BLaER1 (cell line): ENCODE data around the gene RNF32.
"Not testable (repeated sequence)": the region's sequence is repeated elsewhere in the genome, so short reads cannot be mapped to it uniquely, and the experiment has no call there.

Experiments used
- H3K27ac ChIP-seq: shearing (Covaris generic); formaldehyde crosslinking; 2 replicates; pipeline ENCODE4 v1.8.1; 2022
- H3K27me3 ChIP-seq: shearing (Covaris generic); formaldehyde crosslinking; 2 replicates; pipeline ENCODE4 v1.8.1; 2022
- H3K36me3 ChIP-seq: shearing (Covaris generic); formaldehyde crosslinking; 2 replicates; pipeline ENCODE4 v1.8.1; 2022
- H3K4me1 ChIP-seq: shearing (Covaris generic); formaldehyde crosslinking; 2 replicates; pipeline ENCODE4 v1.8.1; 2022
- H3K4me2 ChIP-seq: shearing (Covaris generic); formaldehyde crosslinking; 2 replicates; pipeline ENCODE4 v1.8.1; 2022
- H3K4me3 ChIP-seq: shearing (Covaris generic); formaldehyde crosslinking; 2 replicates; pipeline ENCODE4 v1.8.1; 2022
- H3K9ac ChIP-seq: shearing (Covaris generic); formaldehyde crosslinking; 2 replicates; pipeline ENCODE4 v1.8.1; 2022
- H3K9me3 ChIP-seq: shearing (Covaris generic); formaldehyde crosslinking; 2 replicates; pipeline ENCODE4 v1.8.1; 2022
- H4K20me1 ChIP-seq: shearing (Covaris generic); formaldehyde crosslinking; 2 replicates; pipeline ENCODE4 v1.8.1; 2022
- Cebpa-rat ChIP-seq: shearing (Covaris generic); IDR thresholded peaks from 2 replicates; pipeline ENCODE4 v1.8.1; 2022

RNF32 gene

DNA sequence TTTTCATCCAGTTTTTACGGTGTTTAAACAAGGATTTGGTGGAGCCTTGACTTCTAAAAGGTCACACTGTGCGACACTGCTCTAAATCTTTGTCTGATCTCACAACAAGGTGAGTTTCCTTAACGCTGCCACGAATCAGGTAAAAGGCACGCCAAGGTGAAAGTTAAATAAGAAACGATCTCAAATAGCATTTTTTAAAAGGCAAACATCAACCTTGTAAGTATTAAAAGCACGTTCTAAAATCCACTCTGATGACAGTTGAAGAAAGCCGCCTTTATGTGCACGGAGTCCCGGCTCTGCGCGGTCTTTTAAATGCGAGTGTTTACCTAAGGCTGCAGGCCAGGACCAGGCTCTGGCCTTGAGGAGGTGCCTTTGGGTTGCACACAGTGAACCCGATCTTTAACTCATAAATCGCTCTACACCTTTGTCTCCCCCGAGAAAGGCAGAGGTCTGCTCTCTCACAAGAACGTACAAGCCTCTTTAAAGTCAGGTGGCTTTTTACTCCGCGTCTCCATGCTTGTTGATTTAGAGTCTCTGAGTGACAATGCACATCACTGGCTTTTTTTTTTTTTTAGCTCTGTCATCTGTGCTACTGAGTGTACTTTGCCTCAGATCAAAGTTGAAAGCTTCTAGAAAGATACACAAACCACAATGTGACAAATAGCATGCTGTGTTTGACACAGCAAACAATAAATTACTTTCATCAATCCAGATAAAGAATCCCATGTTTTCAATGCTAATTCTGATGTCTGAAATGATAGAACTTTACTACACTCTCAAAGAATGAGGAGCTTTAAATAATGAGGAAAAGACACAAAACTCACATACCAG, 25.9 kb upstream of the RNF32 start:
- H3K4me1 ChIP-seq = peaks cover 21% of the 10 kb centered on the region
- TF ChIP-seq Cebpa-rat = no peak
- no peak overlapping the region for H3K9ac ChIP-seq
- H3K27me3 ChIP-seq = no peaks in the 10 kb centered on the region
- no peak overlapping the region for H3K4me3 ChIP-seq
- 0 out of 2 replicates have a peak overlapping the region, but pooled peaks have one; percentile 12 for H3K4me2 ChIP-seq
- no peaks in the 10 kb centered on the region for H3K36me3 ChIP-seq
- H3K27ac ChIP-seq = no peak overlapping the region
- no peaks in the 10 kb centered on the region for H4K20me1 ChIP-seq
- peaks cover 4% of the 10 kb centered on the region for H3K9me3 ChIP-seq

DNA sequence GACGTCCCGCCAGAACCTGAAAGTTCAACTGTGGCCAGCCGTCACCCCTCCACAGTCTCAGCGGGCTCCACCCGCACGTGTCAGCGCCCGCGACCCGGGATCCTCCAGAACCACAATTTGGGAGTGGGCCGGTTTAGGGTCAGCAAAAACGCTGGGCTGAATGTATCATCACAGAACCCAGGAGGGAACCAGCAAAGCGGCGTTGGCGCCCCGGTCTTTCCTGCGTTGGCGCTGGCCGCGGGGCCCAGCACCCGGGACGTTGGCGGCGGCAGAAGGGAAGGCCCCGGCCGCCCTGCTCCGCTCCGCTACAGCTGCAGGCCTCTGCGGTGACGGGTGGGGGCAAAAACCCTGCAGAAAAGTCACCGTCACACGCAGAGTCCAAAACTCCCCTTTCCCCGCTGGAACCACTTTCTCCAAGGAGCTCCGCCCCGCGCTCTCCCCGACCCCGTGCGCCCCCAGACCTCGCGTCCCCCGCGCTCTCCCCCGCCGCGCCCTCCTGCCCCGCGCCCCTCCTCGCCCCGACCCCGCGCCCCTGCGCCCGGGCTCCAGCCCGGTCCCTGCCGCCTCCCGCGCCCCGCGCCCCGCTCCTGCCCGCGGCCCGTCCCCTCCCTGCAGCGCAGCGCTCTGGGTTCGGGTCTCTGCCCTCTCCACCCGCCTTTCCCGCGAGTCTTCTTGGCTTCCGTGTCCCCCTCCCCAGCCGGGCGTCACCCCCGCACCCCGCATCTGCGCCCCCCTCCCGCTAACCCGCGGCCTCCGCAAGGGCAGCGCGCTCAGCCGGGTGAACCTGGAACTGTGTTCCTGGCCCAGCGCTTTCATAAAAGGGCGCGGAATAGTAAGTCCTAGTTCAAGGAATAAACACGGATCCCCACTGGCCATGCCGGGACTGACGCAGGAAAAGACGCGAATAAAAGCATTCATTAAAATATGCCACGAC, 24.0 kb upstream of the RNF32 start:
- no peak overlapping the region for H3K4me2 ChIP-seq

DNA sequence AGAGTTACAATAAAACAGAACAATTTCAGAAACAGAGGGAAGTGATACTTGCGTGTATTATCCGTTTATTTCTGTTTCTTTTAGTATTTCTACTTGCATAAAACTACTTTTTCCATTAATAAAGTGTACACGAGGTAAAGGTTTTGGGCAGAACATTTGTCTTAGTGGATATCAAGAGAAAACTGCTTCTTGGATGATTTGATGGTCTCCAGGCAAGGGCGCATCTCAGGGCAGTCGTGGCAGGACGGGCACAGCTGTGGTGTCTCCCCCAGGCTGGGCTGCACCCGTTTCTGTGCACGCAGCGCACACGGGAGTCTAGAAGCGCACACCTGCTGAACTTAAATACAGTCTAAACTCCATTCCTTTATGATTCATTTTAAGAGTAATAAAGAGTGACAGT, 23.4 kb upstream of the RNF32 start:
- Histone ChIP-seq H3K4me3 (no peak overlapping the region), H3K9me3 (peaks cover 8% of the 10 kb centered on the region), H3K9ac (no peak overlapping the region), H3K27ac (no peak overlapping the region), H4K20me1 (no peaks in the 10 kb centered on the region), H3K4me1 (peaks cover 14% of the 10 kb centered on the region), H3K27me3 (no peaks in the 10 kb centered on the region), H3K36me3 (no peaks in the 10 kb centered on the region), H3K4me2 (no peak overlapping the region)
- no peak for TF ChIP-seq Cebpa-rat

More for the DNA sequence above, 24.0 kb upstream of the RNF32 start:
- Histone ChIP-seq H3K27me3 (no peaks in the 10 kb centered on the region), H3K9me3 (peaks cover 8% of the 10 kb centered on the region), H3K27ac (no peak overlapping the region), H3K4me3 (no peak overlapping the region), H3K4me1 (peaks cover 21% of the 10 kb centered on the region), H3K36me3 (no peaks in the 10 kb centered on the region), H4K20me1 (no peaks in the 10 kb centered on the region), H3K9ac (no peak overlapping the region)
- TF ChIP-seq Cebpa-rat = no peak

DNA sequence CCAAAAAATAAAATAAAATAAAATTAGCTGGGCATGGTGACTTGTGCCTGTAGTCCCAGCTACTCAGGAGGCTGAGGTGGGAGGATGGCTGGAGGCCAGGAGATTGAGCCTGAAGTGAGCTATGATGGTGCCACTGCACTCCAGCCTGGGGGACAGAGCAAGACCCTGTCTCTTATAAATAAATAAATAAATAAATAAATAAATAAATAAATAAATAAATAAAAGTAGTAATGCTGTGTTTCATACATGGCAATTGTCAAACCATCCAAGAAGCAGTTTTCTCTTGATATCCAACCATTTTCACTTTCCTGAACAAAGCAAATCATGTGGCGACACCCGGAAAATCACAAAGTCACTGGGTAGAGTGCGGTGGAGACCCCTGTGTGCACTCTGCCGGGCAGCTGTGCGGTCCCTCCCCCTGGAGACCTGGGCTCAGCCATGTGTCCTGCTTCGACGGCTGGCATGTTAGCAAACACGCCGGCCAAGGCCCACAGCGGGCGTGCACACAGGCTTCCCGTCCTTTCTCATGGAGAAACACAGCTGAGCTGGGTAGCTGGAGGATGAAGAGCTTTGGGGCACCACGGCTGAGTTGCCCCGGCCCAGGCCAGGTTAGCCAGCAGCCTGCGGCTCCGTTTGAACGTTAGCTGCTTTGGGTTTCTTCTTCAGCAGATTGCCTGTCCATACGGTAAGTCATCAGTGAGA, 22.3 kb upstream of the RNF32 start:
- TF ChIP-seq Cebpa-rat = no peak
- Histone ChIP-seq H3K9ac (no peak overlapping the region), H4K20me1 (no peaks in the 10 kb centered on the region)

DNA sequence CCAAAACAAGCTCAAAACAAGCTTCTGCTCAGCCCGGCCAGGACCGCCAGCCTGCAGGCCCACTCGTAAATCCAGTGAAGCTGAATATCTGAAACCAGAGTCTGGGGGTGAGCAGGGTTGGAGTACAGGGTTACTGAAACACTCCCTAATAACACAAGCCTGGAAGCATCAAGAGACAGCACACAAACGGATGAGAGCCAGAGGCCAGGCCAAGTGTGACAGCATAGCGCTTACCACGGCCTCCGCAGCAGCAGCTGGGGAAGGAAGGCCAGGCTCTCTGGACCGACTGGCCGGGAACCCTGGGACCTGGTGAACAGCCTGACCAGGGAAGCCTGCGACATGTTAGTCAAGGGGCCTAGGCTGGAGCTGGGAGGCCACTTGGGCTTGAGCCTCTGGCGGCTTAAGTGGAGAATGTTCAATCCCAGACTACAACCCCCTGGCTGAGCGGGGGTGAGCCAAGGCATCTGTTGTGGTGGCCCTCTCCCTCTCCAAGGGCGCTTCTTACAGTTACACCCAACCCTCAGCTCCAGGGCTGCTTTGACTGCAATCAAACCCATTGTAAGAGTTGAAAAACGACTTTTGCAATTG, 21.7 kb upstream of the RNF32 start:
- Histone ChIP-seq H3K9ac (no peak overlapping the region), H3K36me3 (no peaks in the 10 kb centered on the region), H3K9me3 (peaks cover 8% of the 10 kb centered on the region), H3K27ac (no peak overlapping the region), H4K20me1 (no peaks in the 10 kb centered on the region), H3K4me1 (no peaks in the 10 kb centered on the region), H3K4me3 (no peak overlapping the region), H3K27me3 (no peaks in the 10 kb centered on the region), H3K4me2 (no peak overlapping the region)
- no peak for TF ChIP-seq Cebpa-rat

More for the DNA sequence above, 22.3 kb upstream of the RNF32 start:
- Histone ChIP-seq H3K4me3 (no peak overlapping the region), H3K9me3 (peaks cover 8% of the 10 kb centered on the region), H3K4me2 (no peak overlapping the region), H3K27ac (no peak overlapping the region), H3K36me3 (no peaks in the 10 kb centered on the region), H3K27me3 (no peaks in the 10 kb centered on the region), H3K4me1 (peaks cover 4% of the 10 kb centered on the region)

DNA sequence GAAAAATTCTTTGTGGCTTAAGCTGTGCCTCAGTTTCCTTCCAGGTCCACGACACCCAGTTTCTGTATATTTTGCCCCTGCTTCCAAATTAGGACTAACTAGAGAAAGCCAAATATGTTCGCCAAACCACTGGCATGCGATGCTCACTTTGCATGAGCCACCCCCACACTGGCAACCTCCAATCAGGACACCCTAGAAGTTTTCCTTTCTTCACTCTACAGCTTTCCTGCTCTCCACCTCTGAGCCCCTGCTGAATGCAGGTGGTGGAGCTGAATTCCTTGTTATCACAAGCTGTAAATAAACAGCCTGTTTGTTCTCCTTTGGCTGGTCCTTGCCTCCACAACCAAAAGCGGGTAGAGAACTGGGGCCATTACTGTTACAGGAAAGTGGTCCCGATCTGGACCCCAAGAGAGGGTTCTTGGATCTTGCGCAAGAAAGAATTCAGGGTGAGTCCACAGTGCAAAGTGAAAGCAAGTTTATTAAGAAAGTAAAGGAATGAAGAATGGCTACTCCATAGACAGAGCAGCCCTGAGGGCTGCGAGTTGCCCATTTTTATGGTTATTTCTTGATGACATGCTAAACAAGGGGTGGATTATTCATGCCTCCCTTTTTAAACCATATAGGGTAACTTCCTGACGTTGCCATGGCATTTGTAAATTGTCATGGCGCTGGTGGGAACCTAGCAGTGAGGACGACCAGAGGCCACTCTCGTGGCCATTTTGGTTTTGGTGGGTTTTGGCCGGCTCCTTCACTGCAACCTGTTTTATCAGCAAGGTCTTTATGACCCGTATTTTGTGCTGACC, 20.9 kb upstream of the RNF32 start:
- H3K4me3 ChIP-seq, H3K27me3 ChIP-seq, H3K4me2 ChIP-seq, H3K36me3 ChIP-seq, H3K9me3 ChIP-seq, H3K9ac ChIP-seq, H3K27ac ChIP-seq, H3K4me1 ChIP-seq, H4K20me1 ChIP-seq: not testable (repeated sequence)
- 0 out of 2 replicates have a peak, but pooled peaks have one; percentile 23 for TF ChIP-seq Cebpa-rat

DNA sequence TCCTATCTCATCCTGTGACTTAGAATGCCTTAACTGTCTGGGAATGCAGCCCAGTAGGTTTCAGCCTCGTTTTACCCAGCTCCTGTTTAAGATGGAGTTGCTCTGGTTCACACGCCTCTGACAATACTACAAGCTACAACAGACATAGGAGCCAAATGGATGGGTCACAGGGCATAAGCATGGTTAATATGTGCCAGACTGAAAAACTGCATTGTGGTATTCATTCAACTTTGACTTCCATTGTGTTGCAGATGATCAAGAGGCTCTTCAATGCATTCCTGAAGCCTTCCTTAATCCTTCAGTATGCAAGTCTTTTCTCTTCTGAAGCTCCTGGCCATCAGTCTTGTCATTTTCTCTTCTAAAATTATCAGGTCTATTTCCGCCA, 20.3 kb upstream of the RNF32 start:
- no peak overlapping the region for H3K9ac ChIP-seq
- H3K36me3 ChIP-seq = no peaks in the 10 kb centered on the region
- H3K4me3 ChIP-seq = no peak overlapping the region
- H3K4me1 ChIP-seq = no peaks in the 10 kb centered on the region
- no peaks in the 10 kb centered on the region for H3K27me3 ChIP-seq
- H3K9me3 ChIP-seq = peaks cover 8% of the 10 kb centered on the region
- TF ChIP-seq Cebpa-rat = no peak
- no peak overlapping the region for H3K27ac ChIP-seq
- H3K4me2 ChIP-seq = no peak overlapping the region
- no peaks in the 10 kb centered on the region for H4K20me1 ChIP-seq

DNA sequence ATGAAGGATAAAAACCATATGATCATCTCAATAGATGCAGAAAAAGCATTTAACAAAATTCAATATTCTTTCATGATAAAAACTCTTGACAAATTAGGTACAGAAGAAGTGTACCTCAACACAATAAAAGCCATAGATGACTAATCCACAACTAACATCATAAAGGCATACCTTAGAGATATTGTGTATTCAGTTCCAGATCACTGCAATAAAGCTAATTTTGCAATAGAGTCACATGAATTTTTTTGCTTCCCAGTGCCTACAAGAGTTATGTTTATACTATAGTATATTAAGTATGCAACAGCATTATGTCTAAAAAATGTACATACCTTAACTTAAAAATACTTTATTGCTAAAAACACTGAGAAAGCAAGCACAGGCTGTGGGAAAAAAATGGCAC, 18.9 kb upstream of the RNF32 start:
- no peak overlapping the region for H3K4me2 ChIP-seq
- H3K9me3 ChIP-seq = peaks cover 4% of the 10 kb centered on the region
- H4K20me1 ChIP-seq = no peaks in the 10 kb centered on the region
- no peak overlapping the region for H3K27ac ChIP-seq
- H3K36me3 ChIP-seq = no peaks in the 10 kb centered on the region
- TF ChIP-seq Cebpa-rat = no peak
- H3K9ac ChIP-seq = no peak overlapping the region
- H3K4me1 ChIP-seq = no peaks in the 10 kb centered on the region
- no peaks in the 10 kb centered on the region for H3K27me3 ChIP-seq
- H3K4me3 ChIP-seq = no peak overlapping the region

DNA sequence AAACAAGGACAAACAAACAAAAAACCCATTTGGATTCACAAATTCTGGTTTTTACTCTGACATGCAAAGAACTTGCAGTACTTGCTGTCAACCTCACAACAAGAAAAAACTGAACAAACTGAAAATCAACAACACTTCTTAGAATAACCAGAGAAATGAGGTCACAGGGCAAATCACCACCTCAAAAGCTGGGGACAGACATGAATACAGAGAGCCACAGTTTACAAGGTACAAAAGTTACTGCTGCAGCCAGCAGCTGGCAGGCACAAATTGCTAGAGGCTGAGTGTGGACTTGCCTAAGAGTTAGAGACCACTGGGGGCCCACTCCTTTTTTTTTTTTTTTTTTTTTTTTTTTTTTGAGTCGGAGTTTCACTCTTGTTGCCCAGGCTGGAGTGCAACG, 15.0 kb upstream of the RNF32 start:
- H3K4me1 ChIP-seq = no peaks in the 10 kb centered on the region
- no peaks in the 10 kb centered on the region for H3K27me3 ChIP-seq
- H3K4me2 ChIP-seq = no peak overlapping the region
- TF ChIP-seq Cebpa-rat = no peak
- H3K27ac ChIP-seq = no peak overlapping the region
- H3K9ac ChIP-seq = no peak overlapping the region
- no peaks in the 10 kb centered on the region for H4K20me1 ChIP-seq
- H3K9me3 ChIP-seq = peaks cover 30% of the 10 kb centered on the region
- 0 out of 2 replicates have a peak, but pooled peaks cover 8% of the 10 kb centered on the region for H3K36me3 ChIP-seq
- no peak overlapping the region for H3K4me3 ChIP-seq
